Suprapubic skin (tissue), 4 donors: Measurements from ENCODE around the gene IFT57. TPM values are rescaled to one million over a fixed set of nuclear protein-coding genes. Genes with fewer than 3 reads are reported as not detected.

ENCODE experiments used
- DNase-seq, 2 donors: peaks; one replicate each; pipeline ENCODE4 v3.0.0-alpha.2; 2019; ENCODE audit warnings: low spot score in 2 of 2
- H3K27ac ChIP-seq: fragments of 200-600 bp; sonication (generic); one replicate; pipeline ENCODE4 v1.5.1; 2019
- H3K27me3 ChIP-seq: fragments of 200-600 bp; sonication (generic); one replicate; pipeline ENCODE4 v1.5.1; 2019
- H3K36me3 ChIP-seq: fragments of 200-600 bp; sonication (generic); one replicate; pipeline ENCODE4 v1.5.1; 2019
- H3K4me1 ChIP-seq: fragments of 200-600 bp; sonication (generic); one replicate; pipeline ENCODE4 v1.5.1; 2019
- H3K4me3 ChIP-seq: fragments of 200-600 bp; sonication (generic); one replicate; pipeline ENCODE4 v1.5.1; 2019; ENCODE audit warnings: mild to moderate bottlenecking
- H3K9me3 ChIP-seq: fragments of 200-600 bp; sonication (generic); one replicate; pipeline ENCODE4 v1.5.1; 2019
- EP300 ChIP-seq: sonication (generic); formaldehyde crosslinking; IDR thresholded peaks from one replicate; pipeline ENCODE4 v1.6.1; 2017; ENCODE audit warnings: antibody characterized with exemption
- POLR2A ChIP-seq, 2 donors: fragments of 450-650 bp; IDR thresholded peaks; one replicate each; pipeline ENCODE4 v1.6.1; 2017; ENCODE audit warnings: antibody characterized with exemption in 2 of 2, mild to moderate bottlenecking in 2 of 2, moderate library complexity in 2 of 2
- POLR2AphosphoS5 ChIP-seq, 3 donors: sonication (generic); formaldehyde crosslinking; IDR thresholded peaks; one replicate each; pipeline ENCODE4 v1.6.1; 2017; ENCODE audit warnings: antibody characterized with exemption in 3 of 3
- WGBS: methylation state at CpG from one replicate; pipeline ENCODE4 v1.1.5; 2018; 5-methylcytosine and 5-hydroxymethylcytosine counted together
- total RNA-seq, 4 donors: library from RNA; depleted of rRNA; stranded (reverse); fragments of >200 nt; gene quantifications; one replicate each; pipeline ENCODE4 v1.1.0, GENCODE V29; 2016
- TF ChIP-seq, protein P1 (sequence below), 2 donors: fragments of 200-600 bp in 1 of 2; fragments of 450-650 bp in 1 of 2; sonication (generic) in 1 of 2; IDR thresholded peaks; one replicate each; pipeline ENCODE4 v1.5.1; 2016 to 2019; ENCODE audit warnings: antibody characterized with exemption in 2 of 2, mild to moderate bottlenecking in 1 of 2, moderate library complexity in 1 of 2

Gene IFT57
- total RNA-seq, 4 donors from 2014 or later = 21.8 to 62.3 (median 36.5) TPM

DNA sequence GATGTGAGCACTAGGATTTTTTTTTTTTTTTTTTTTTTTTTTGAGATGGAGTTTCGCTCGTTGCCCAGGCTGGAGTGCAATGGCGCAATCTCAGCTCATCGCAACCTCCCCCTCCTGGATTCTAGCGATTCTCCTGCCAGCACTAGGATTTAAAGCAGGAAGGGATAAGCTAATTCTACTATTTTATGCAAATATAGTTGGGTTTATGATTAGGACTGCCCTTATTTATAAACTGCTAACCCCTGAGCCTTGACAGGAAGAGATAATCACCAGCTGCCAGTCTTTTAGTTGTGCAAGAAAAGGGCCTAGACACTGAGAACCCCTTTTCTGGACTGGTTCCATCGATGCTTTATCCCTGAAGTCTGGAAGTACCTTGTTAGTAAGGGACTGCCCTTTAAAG lies 36.7 kb downstream of the IFT57 start:
- H3K9me3 ChIP-seq = no peaks in the 10 kb centered on the region
- H3K27ac ChIP-seq = no peak overlapping the region
- H3K36me3 ChIP-seq = peaks cover 17% of the 10 kb centered on the region
- H3K27me3 ChIP-seq = no peaks in the 10 kb centered on the region
- 83% methylated on average over 6 of the region's 6 CpGs for WGBS
- DNase-seq = no peak
- no peaks in the 10 kb centered on the region for H3K4me1 ChIP-seq
- TF ChIP-seq POLR2A (IDR thresholded peaks at IDR 0.05) (no peak), EP300 (no peak), POLR2AphosphoS5 (IDR thresholded peaks at IDR 0.05) (no peak)
- TF ChIP-seq, protein P1, sequence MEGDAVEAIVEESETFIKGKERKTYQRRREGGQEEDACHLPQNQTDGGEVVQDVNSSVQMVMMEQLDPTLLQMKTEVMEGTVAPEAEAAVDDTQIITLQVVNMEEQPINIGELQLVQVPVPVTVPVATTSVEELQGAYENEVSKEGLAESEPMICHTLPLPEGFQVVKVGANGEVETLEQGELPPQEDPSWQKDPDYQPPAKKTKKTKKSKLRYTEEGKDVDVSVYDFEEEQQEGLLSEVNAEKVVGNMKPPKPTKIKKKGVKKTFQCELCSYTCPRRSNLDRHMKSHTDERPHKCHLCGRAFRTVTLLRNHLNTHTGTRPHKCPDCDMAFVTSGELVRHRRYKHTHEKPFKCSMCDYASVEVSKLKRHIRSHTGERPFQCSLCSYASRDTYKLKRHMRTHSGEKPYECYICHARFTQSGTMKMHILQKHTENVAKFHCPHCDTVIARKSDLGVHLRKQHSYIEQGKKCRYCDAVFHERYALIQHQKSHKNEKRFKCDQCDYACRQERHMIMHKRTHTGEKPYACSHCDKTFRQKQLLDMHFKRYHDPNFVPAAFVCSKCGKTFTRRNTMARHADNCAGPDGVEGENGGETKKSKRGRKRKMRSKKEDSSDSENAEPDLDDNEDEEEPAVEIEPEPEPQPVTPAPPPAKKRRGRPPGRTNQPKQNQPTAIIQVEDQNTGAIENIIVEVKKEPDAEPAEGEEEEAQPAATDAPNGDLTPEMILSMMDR (IDR thresholded peaks at IDR 0.05) = no peak
- no peak overlapping the region for H3K4me3 ChIP-seq

DNA sequence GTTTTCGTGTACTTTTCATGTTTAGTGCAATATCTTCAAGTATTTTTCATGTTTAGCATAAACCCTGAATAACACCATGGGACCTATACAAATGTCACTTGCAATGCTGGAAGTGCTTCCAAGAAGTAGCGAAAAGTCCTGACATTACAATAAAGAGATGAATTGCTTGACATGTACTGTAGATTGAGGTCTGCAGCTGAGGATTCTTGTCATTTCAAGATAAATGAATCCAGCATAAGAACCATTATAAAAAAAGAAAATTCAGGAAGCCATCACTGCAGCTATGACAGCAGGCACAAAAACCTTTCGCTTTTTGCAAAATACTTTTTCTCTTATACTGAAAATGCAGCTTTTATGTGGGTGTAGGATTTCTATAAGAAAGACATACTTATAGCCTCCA lies 37.4 kb downstream of the IFT57 start:
- H3K4me1 ChIP-seq = no peaks in the 10 kb centered on the region
- no peak for DNase-seq
- peaks cover 10% of the 10 kb centered on the region for H3K36me3 ChIP-seq
- WGBS = 98% methylated on average over 3 of the region's 3 CpGs
- no peaks in the 10 kb centered on the region for H3K27me3 ChIP-seq
- no peak overlapping the region for H3K27ac ChIP-seq
- no peaks in the 10 kb centered on the region for H3K9me3 ChIP-seq
- no peak for TF ChIP-seq POLR2A (IDR thresholded peaks at IDR 0.05)
- TF ChIP-seq, protein P1 (IDR thresholded peaks at IDR 0.05) = no peak
- no peak overlapping the region for H3K4me3 ChIP-seq

DNA sequence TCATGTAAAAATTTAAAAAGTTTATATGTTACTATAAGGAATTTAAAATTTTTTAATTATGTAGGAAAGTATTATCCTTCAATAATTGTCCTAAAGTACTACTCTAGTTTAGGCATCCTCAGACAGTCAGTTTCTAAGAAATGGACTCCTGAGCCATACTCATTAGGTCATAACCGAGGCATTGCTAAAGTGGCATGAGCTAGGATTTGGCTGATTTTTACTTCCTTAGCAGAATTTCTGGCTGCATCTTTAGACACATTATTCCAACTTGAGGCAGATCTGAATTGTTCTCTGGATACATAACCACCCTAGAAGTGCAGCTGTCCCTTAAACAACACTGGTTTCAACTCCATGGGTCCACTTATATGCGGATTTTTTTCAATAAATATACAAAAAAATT lies 38.3 kb downstream of the IFT57 start:
- Histone ChIP-seq H3K9me3 (no peaks in the 10 kb centered on the region), H3K36me3 (peaks cover 7% of the 10 kb centered on the region), H3K4me3 (no peak overlapping the region), H3K27me3 (no peaks in the 10 kb centered on the region), H3K4me1 (no peaks in the 10 kb centered on the region), H3K27ac (no peak overlapping the region)
- no peak for DNase-seq
- 84% methylated on average over 2 of the region's 2 CpGs for WGBS
- TF ChIP-seq EP300 (no peak), POLR2A (IDR thresholded peaks at IDR 0.05) (no peak), POLR2AphosphoS5 (IDR thresholded peaks at IDR 0.05) (no peak)
- TF ChIP-seq, protein P1 (IDR thresholded peaks at IDR 0.05) = no peak

DNA sequence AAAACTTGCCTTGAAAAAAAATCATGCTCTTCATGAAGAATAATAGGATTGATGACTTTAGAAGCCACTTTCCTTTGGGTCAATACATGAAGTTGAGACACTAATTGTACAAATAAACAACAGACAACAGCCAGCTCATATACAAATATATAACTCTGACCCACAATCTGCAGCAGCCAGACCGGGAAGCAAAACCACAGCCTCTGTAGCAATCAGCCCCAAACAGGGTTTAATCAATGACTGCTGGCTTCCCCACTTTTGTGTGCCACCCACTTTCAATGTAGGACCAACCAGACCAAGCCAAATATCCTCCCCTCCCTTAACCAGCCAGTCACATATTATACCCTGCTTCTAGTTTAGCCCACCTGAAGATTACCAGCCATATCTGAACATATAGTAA lies 39.0 kb downstream of the IFT57 start:
- H3K9me3 ChIP-seq = no peaks in the 10 kb centered on the region
- no peak overlapping the region for H3K27ac ChIP-seq
- DNase-seq = no peak
- H3K4me1 ChIP-seq = no peaks in the 10 kb centered on the region
- 78% methylated on average over 1 of the region's 1 CpG for WGBS
- peaks cover 7% of the 10 kb centered on the region for H3K36me3 ChIP-seq
- TF ChIP-seq POLR2AphosphoS5 (IDR thresholded peaks at IDR 0.05) (no peak), EP300 (no peak)
- TF ChIP-seq, protein P1 (IDR thresholded peaks at IDR 0.05) = no peak
- H3K27me3 ChIP-seq = no peaks in the 10 kb centered on the region
- no peak overlapping the region for H3K4me3 ChIP-seq

DNA sequence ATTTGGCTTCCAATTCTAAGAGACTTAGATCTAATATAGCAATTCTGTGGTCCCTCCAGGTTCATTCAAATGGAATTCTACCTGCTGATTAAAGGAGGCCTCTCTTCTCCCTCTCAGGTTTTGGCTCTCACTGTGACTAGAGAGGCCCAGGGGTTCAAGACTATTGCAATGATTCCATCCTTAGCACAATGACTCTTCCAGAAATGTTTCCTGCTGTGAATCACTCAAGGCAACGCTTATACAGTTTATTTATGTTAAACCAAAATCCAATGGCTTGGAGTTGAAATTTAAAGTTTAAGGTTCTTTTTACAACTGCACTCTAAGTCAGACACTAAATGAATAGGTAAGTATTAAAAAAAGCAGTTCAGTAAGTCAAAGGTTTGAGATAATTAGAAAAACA lies 39.9 kb downstream of the IFT57 start:
- Histone ChIP-seq H3K4me1 (no peaks in the 10 kb centered on the region), H3K27ac (no peak overlapping the region), H3K36me3 (peaks cover 4% of the 10 kb centered on the region), H3K27me3 (no peaks in the 10 kb centered on the region), H3K4me3 (no peak overlapping the region), H3K9me3 (no peaks in the 10 kb centered on the region)
- DNase-seq = no peak
- TF ChIP-seq POLR2A (IDR thresholded peaks at IDR 0.05) (no peak), EP300 (no peak), POLR2AphosphoS5 (IDR thresholded peaks at IDR 0.05) (no peak)
- TF ChIP-seq, protein P1 (IDR thresholded peaks at IDR 0.05) = no peak
- WGBS = 67% methylated on average over 1 of the region's 1 CpG
